ENCODE data around the gene STX17.

DNA sequence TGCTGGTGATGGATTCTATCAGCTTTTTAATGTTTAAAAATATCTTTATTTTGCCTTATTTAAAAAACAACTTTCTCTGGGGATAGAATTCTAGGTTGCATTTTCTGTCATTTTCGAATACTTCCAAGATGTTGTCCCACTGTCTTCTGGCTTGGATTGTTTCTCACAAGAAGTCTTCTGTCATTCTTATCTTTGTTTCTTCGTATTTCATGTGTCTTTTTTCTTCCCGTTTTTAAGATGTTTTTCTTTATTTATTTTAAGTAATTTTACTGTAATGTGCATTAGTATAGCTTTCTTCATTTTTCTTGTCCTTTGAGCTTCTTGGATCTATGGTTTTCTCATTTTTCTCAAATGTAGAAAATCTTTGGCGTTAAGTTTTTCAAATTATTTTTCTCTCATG is 19.1 kb downstream of the STX17 start:
- TF ChIP-seq, protein P1, sequence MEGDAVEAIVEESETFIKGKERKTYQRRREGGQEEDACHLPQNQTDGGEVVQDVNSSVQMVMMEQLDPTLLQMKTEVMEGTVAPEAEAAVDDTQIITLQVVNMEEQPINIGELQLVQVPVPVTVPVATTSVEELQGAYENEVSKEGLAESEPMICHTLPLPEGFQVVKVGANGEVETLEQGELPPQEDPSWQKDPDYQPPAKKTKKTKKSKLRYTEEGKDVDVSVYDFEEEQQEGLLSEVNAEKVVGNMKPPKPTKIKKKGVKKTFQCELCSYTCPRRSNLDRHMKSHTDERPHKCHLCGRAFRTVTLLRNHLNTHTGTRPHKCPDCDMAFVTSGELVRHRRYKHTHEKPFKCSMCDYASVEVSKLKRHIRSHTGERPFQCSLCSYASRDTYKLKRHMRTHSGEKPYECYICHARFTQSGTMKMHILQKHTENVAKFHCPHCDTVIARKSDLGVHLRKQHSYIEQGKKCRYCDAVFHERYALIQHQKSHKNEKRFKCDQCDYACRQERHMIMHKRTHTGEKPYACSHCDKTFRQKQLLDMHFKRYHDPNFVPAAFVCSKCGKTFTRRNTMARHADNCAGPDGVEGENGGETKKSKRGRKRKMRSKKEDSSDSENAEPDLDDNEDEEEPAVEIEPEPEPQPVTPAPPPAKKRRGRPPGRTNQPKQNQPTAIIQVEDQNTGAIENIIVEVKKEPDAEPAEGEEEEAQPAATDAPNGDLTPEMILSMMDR (IDR thresholded peaks at IDR 0.05), result no peak
- TF ChIP-seq POLR2A (IDR thresholded peaks at IDR 0.05), result no peak
